HG03196 (cell line): ENCODE data around the gene WDFY4.

Experiments
- ATAC-seq: cut with Tn5 transposase; IDR thresholded peaks from one replicate; pipeline ENCODE4 v1.9.1; 2021; ENCODE audit not compliant: unreplicated experiment

The WDFY4 gene

DNA sequence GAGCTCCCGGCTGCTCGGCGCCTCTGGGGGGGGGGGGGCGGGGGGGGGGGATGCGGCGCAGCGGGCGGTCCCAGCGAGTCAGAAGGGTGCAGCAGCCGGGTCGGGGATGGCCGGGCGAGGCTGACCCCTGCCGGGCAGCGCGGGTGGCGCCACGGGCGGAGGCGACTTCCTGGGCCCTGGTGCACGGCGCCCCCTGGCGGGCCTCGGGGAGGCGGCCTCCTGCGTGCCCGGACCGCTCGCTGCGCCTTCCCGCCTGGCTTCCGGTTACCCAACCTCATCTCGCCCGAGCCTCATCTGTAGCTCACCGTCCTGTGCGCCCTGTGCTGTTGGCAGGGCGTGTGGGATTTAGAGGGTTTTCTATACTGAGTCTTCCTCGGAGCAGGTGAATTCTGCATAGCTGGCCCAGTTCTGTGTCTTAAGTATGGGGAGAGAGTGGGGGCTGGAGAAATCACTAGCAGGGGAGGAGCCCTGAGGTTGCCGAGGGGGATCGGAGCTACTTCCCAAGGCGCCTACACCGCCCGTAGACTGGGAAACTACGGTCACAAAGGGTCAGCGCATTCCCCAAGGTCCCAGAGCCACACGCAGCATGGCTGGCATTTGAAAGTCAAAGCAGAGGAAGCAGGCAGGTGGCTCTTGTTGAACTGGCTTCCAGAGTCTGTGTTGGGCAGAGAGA lies 28.3 kb upstream of the WDFY4 start:
- ATAC-seq = peak; percentile 89

DNA sequence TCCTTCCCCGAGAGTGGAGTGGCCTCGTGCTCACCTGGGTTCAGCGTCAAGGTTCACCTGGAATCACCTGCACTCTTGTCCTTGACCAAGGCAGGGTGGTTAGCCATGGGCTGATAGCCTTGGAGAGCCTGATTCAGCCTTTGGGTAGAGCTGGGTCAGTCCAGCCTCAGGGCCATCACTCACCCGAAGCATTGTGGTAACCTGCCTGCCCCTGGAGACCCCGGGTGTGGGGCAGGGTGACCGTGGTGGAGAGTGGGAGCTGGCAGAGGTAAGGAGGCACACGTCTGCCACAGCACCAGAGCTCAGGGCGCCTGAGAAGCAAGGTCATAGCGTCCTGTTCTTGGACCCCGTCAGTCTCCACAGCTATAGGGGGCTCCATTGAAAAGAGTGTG lies 27.8 kb upstream of the WDFY4 start:
- no peak for ATAC-seq

DNA sequence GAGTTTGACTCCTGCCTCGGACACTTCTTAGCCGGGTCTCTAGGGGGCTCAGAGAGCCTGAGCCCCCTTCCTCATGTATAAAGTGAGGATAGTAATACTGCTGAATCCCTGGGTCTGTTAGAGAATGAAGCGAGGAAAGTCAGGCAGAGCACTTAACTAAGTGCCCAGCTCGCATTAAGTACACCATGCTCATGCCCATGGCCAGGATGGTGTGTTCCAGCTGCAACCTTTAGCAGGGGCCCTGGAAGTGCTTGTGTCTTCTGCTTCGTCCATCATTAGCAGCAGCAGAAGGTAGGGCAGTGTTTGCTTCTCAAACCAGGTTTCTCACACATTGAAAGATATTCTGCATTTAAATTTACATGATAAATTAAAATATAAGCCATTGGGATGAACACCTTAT lies 27.3 kb upstream of the WDFY4 start:
- ATAC-seq = no peak

DNA sequence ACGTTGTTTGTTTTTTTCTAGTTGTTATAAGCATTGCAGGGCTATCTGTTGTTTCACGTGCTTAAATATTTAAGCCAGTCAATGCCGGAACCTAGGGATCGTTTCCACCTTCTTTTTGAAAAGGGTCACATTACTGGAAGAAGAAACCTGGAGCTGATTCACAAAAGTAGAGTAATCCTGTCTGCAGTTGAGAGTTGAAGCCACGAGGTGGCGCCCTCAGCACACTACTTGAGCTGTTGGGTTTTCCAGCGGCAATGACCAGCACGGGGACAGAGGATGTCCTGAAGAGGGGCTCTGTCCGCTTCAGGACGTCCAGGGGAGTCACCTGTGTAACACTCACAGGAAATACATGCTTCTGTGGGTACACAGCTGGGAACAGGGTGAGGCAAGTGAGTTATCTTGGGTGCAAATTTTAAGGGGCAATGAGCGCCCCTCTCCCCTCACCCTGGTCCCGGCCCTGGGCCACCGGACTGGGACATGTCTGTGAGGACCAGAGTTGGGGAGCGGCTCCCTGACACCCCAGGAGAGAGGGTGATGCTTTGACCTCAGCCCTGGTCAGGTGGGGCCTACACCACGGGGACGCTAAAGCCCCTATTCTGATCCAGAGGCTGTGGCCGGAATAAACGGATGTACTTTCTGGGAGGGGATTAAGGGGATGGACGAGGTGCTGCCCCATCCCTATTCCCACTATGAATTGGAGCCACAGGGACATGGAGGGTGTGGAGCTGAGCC lies 26.3 kb upstream of the WDFY4 start:
- ATAC-seq = no peak

DNA sequence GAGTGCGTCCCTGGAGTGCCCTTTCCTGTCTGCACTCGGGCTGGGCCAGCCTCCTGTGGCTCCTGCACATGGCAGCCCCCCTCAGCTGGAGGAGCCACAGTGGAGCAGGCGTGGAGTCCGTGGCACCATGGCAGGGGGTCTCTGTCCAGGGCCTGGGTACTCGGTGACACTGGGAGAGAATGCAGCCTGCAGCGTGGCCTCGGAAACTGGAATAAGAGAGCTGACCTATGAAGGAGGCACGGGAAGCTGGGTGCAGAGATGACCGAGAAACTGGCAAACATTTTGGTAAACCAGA lies 25.8 kb upstream of the WDFY4 start:
- no peak for ATAC-seq

DNA sequence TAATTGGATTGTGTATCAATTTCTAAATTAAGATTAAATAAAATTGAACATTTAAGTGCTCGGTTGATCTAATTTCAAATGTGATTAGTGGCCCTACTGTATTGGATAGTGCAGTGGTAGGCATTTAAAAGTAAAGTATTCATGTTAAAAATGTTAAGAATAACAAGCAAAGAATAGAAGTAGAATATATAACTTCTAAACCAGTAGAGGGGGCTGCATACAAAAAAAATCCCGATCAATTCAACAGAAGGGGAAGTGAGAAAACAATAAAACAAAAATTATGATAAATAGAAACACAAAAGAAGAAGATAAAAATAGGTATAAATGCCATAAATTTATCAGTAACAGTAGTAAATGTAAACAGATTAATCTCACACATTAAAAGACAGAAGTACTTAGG lies 24.9 kb upstream of the WDFY4 start:
- no peak for ATAC-seq

DNA sequence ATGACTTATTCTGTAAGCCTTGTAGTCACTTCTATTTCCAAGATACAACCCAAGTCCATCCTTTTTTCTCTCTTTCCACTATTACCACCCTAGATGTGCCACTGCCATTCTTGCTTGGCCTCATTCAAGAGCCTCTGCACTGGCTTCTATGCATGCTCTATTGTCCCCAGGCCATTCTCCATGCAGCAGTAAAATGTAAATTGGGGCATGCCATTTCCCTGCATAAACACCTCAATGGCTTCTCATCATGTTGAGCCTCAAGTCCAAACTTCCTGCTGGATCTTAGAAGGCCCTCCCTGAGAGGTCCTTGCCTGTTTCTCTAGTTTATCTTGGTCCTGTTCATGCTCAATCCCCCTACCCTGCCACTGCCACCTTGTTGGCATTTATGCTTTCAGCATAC lies 23.2 kb upstream of the WDFY4 start:
- no peak for ATAC-seq

DNA sequence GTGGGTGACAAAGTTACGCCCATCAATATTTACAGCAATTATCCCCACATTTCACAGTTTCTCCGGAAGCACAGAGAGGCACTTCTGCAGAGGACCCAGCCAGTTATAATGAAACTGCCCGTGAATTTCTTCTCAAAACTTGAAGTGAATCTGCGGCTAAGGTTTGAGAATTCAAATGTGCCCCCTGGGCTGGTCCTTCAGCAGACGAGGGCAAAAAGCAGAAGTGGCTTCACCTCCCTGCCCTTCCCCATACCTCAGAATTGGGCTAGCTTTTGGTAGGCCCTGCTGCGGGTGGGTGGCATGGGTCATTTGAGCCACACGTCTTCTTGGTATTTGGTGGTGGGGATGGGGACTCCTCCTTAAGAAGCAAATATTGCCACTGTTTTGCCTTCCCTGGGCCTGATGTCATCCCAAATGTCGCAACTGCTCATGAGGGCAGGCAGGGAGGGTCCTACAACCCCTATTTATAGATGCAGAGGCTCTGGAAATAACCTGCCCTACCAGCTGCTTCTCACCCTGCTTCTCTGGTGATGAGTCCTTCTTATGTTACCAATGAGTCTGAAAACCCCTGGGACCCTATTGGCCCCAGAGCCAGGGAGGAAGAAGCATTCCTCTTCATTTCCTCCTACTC lies 16.6 kb upstream of the WDFY4 start:
- peak; percentile 46 for ATAC-seq

DNA sequence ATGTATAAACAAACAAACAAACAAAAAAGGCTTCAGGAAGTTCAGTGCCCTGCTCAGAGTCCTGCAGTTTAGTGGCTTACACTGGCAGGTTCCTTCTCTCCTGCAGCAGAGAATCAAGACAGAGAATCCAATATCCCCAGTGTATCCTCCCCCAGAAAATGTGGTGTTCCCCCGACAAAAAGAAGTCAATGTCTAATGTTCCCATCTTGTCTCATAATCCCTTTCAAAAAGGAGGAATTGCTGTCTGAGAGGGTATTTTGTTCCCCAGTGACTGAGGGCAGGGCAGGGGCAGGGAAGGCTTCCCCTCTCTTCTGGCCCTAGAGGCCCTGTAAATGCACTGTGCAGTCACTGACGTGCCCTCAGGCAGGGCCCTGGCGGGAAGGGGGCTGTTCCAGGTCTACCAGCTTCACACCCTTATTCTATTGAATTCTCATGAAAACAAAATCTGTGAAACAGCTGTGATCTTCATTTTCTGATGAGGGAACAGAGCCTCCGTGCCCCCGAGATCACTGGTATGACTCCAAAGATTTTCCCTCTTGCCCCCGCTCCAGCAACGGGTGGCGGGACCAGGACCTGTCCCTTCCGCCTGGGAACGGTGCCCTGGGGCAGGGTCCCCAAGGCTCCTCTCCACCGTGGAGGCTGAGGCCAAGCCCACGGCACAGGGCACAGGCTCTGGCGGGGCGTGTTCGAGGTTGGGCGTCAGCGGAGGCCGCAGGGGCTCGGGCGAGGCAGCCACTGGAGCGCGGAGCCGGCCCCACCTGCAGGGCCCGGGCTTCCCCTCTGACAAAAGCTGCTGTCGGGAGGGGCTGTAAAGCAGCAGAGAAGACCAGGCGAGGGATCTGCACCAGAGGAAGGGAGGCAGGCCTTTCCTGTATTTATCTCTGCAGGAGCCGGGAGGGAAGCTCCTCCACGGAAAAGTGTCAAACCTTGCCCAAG lies 13.4 kb upstream of the WDFY4 start:
- peak; percentile 51 for ATAC-seq

DNA sequence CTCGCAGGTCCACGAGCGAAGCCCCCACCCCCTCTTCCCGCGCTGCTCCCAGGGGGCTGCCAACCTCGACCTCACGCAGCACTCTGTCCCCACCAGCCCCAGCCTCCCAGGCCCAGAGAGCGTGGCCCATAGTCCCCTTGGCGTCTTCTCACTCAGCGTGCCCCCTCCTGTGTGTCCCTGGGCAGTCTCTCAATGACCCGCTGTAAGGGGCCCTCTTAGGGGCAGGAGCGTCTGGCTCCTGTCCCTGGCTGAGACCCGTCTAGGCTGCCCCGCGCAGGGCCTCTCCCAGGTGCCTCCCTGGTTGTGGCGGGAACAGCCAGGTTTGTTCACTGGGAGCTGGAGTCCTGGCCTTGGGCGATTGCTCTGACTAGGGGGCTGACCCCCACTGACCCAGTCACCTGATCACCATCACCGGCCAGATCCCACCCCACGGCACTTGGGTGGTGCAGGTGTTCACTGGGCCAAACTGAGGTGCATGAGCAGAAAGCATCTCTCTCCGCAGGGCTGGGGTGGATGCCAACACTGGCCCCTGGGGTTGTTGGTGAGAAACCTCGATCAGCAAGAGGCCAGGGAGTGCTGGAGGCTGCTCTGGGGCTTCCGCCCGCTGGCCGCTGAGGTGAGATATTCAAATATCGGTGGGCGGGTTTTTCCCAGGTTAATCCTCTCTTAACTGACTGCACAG lies 12.6 kb upstream of the WDFY4 start:
- peak; percentile 44 for ATAC-seq

DNA sequence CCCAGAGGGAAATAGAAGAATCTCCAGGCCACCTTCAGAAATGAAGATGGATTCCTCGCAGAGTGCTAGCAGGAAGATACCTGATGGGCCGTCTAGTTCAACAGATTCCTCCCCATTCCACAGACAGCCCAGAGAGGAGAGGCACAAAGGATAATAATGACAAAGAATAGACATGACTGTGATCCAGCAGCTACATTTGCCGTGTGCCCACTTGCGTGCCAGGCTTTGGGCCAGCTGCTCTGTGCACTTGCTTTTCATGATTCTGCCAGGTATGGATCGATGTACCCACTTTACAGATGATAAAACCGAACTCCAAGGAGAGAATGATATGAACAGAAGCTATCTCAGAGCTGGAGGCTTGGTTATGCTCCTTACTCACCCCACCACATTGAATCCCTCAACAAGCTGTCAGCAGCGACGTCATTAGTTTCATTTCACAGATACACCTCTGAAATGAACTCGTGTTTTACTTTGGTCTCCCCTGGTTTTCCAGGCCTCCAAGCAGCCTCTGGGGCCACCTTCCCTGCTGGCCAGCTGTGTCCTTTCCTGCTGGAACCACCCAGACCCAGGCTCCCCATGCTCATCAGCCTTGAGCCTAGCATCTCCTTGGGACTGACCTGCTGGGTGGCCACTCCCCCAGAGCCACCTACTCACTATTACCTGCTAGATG lies 11.9 kb upstream of the WDFY4 start:
- ATAC-seq = peak; percentile 14

DNA sequence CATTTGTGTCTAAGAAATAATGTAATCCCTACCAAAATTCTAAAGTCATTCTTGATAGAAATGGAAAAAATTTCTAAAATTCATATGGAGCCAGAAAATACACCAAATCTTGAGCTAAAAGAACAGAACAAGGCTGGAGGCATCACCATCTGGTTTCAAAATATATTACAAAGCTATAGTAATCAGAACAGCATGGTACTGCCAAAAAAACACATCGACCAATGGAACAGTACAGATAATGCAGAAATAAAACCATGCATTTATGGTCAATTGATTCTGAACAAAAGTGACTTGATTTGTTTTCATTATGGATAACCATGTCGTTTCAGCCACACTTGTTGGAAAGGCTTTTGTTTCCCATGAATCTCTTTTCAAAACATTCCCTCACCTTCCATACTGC lies 7.0 kb upstream of the WDFY4 start:
- no peak for ATAC-seq

DNA sequence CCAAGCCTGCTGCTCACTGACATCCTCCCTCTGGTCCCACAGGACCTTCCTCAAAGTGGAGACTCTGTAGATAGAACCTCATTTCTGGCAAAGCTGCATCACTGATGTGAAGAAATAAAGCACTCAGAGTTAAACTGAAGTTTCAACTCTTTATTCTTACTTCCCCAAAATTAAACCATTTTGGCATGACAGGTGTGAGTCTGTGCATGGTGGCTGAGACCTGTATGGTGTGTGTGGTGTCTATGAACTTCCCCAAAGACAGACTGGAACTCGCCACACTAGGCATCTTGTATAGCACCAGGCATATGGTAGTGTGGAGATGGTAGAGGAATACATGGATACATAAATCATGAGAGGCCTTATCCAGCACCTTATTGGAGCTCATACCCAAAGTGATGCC lies 6.6 kb upstream of the WDFY4 start:
- ATAC-seq = no peak

DNA sequence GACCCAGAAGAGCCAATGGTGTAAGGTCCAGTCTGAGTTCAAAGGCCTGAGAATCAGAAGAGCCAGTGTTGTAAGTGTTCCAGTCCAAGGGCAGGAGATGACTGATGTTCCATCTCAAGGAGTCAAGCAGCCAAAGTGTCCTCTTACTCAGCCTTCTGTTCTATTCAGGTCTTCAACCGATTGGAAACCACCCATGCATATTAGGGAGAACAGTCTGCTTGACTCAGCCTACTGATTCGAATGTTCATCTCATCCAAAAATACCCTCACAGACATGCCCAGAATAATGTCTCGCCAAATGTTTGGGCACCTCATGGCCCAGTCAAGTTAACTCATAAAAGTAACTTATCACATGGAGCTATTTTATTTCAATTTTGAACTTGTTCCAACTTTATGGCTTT lies 2.9 kb upstream of the WDFY4 start:
- ATAC-seq = no peak

DNA sequence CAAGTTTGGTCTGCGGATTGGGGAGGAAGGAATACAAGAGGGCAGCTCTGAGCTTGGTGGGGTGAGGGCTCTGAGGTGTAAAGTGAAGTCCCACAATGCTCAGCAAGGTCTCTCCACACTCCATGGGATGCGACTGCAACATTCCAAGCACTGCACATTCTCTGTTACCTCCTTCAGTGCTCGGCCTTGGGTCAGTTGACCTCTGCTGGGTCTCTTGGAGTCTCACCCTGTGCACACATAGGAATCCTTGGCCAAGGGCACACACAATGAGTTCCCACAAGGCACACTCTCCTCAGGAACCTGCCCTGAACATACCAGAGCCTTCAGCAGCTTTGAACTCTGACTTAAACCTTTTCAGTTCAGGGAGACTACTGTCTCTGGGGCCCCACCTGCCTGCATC lies 2.4 kb upstream of the WDFY4 start:
- no peak for ATAC-seq

DNA sequence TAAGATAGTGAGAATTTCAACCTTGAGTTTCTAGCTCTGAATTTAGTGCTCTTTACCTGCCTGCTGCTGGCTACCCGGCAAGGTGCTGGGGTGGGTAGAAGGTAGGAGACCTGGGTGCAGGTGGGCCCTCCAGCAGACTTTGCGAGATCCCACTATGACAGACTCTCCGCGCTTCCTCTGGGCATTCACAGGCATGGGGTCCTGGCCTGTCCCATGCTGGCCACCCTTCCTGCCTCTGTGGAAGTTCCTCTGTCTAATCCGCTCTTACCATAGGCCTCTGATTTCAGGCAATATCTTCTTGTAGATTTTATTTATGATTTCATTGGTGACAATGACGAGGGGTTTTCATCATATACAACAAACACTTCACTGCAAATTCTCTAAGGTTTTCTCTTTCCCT lies 1.2 kb upstream of the WDFY4 start:
- ATAC-seq = no peak

DNA sequence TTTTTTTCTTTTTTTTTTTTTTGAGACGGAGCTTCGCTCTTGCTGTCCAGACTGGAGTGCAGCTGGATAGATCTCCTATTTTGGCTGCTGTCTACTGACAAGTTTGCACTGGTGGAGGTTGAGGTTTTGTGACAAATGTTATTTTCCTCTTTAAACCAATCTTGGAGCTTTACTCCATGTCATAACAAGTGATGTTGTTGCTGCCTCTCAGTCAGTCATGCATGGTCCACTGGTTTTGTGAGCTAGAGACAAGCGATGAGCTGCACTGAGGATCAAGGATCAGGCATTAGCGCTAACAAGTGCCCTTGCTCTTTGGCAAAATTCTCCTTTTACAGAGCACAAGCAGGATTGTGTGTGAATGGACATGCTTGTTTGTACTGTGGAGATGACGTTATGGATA lies 805 bp upstream of the WDFY4 start:
- no peak for ATAC-seq

DNA sequence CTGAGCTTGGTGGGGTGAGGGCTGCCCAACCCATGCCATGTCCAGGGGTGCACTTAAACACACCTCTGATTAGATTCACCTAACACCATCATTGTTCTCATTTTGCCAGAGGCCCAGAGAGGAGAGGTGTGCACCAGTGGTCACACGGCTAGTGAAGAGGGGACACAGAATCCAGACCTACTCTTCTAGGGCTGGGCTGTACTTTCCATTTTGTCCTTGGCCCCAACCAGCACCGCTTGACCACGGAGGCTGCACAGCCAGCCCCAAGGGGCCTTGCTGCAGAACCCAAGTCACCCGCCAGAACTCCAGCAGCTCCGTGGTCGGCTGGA lies 246 bp upstream of the WDFY4 start:
- peak; percentile 45 for ATAC-seq

DNA sequence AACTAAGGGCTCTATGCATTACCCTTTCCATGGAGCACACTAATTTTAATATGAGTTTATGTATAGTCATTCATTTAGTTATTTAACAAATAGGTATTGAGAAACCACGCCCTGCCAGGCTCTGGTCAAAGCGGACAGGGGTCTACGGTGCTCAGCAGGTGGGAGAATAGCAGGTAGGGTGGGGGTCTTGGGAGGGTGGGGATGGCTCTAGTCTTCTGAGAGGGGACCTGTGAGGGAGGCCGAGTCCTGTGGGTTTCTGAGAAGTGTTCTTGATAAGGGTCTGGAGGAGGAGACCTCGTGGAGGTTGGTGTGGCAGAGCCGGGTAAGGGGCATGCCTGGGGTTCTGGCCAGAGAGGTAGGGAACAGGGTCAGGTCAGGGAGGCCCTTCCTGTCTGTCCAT lies 1.1 kb downstream of the WDFY4 start:
- no peak for ATAC-seq

DNA sequence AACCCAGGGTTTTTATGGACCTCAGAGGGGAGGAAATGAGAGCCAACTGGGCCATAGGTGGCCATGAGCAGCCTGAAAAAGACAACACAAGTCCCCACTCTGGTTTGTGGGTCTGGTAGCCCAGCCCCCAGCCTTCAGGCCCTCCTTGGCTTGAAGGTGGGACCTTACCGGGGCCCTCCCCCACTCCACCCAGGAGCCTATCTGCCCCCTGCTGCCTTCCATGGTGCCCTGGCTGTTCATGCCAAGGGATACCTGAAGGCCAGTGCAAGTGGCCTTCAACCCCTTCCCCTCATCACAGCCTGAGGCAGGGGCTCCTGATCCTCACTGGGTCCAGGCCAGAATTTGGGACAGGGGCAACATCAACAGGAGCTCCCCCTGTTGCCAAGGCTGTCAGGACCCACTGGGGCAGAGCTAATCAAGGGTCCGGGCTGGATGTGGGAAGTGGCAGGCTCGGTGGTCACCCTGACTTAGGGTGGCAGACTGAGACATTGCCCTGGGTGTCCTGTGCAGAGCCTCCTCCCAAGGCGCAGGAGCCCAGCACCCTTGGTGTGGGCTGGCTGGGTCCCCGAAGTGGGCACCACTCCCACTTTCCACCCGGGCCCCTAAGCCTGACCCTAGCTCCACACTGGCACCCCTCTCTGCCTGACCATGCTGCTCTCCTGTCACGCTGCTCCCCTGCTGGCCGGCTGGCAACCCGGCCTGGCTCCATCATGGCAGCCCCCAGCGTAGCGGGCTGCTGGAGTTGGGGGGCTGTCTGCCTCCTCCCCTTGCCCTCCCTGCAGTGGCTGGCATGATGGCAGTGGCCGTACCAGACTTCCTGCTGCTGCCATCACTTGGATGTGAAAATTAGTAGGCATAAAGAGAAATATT lies 6.4 kb downstream of the WDFY4 start:
- ATAC-seq = no peak
